ENCODE data around the gene BCAP31.

Gene BCAP31

DNA sequence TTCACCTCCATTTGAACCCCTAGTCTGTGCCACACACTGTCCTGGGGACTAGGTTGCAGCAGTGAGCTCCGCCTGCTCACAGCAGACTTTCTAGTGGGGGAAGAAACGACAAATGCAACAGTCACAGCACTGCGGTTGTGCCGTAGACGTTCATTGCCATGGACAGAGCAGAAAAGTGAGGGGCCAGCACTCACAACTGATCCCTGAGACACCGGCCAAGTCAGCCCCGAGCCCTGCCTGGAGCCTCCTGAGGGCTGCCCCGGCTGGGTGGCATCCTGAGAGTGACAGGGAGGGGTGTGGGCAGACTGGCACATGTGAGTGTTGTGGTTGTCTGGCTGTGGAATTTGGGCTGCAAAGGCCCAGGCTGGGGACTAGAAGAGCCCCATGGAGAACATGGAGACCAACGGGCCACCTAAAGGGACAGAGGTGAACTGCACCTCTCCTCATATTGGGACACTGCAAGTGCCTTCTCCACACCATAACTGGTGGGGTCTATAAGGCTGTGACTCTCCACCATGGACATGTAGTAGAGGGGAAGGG, 72.6 kb downstream of the BCAP31 start:
- DNase-seq (ENCODE audit: low read depth, low spot score), result no peak

DNA sequence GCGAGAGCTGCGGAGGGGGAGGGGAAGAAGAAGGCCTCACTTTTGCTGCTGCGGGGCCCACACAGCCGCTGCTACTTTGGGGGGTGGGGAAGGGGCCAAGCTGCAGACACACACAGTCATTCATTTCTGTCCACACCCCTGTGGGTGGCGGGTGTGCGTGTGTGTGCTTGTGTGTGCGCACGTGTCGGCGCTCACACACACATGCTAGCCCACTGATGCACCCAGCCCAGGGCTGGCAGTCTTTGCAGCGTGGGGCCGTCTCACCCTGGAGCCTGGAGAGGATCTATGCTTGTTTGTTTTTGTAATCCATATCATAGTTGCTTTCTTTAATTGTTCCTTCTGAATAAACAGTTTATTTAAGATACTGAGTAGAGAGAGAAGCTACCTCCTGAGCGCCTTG, 73.2 kb downstream of the BCAP31 start:
- no peak for DNase-seq (ENCODE audit: low read depth, low spot score)
